OCI-LY3 (cell line): Measurements from ENCODE around the gene TBX2.

ENCODE experiments used
- CTCF ChIP-seq: fragments of 200-600, 300-600 bp; sonication (generic); IDR thresholded peaks from 2 replicates; pipeline ENCODE4 v1.5.1; 2014; ENCODE audit warnings: antibody characterized with exemption, low read length, low read depth
- EZH2phosphoT487 ChIP-seq: fragments of 200-600 bp; shearing (Covaris generic); IDR thresholded peaks from 2 replicates; pipeline ENCODE4 v1.6.1; 2018; ENCODE audit warnings: antibody characterized with exemption, mixed run types, low read depth

- no peak for TF ChIP-seq CTCF
- TF ChIP-seq EZH2phosphoT487 = no peak
These were observed 27.9 kb downstream of the TBX2 start for GRCh38 chr17:61427567-61427966.
